ENCODE data around the gene ENO4. TPM values are rescaled to one million over a fixed set of nuclear protein-coding genes. Genes with fewer than 3 reads are reported as not detected.

Gene ENO4
- total RNA-seq, 1 donor, result not detected

Other genes starting within 250 kb of the ENO4 start
- gene PNLIPRP2, start 228.5 kb upstream of the ENO4 start, total RNA-seq, result not detected
- gene HSPA12A, start 106.9 kb upstream of the ENO4 start, total RNA-seq, result under 0.01 TPM
- gene SHTN1, start 155.7 kb downstream of the ENO4 start, total RNA-seq, result 10.0 TPM

Data from mononuclear cell (primary cell).